GM10248 (cell line): ENCODE measurements around the gene TMEM273.

Experiments used
- CTCF ChIA-PET: fragments of 300-600 bp; sonication (Branson Sonifier 250); formaldehyde crosslinking; extraction: SDS; loops from one replicate; lab custom pipeline; 2021; ENCODE audit warnings: antibody characterized with exemption; lab: Yijun Ruan, JAX
- POLR2A ChIA-PET: fragments of 350-650 bp; sonication (Branson Sonifier 250); formaldehyde crosslinking; extraction: SDS; loops from one replicate; lab custom pipeline; 2020; ENCODE audit warnings: antibody characterized with exemption; lab: Yijun Ruan, JAX
- DNase-seq: peaks from one replicate; pipeline ENCODE4 v3.0.0; 2012; ENCODE audit errors: extremely low spot score
- CTCF ChIP-seq: IDR thresholded peaks from 2 replicates; pipeline ENCODE4 v1.5.1; 2012; ENCODE audit warnings: mild to moderate bottlenecking, low read depth; ENCODE audit errors: extremely low read depth, missing control alignments, control extremely low read depth

Gene TMEM273

GRCh38 chr10:49105076-49105475 lies 83.1 kb downstream of the TMEM273 start:
- POLR2A ChIA-PET = no interaction called here
- TF ChIP-seq CTCF = no peak
- CTCF ChIA-PET = no interaction called here
- no peak for DNase-seq
